SK-N-SH (cell line): ENCODE results near the gene GTF3C6. TPM values are rescaled to one million over a fixed set of nuclear protein-coding genes. Genes with fewer than 3 reads are reported as not detected.

ENCODE experiments used
- CTCF ChIA-PET: fragments of 300-600, 350-600 bp; formaldehyde crosslinking; extraction: SDS; loops from one replicate; lab custom pipeline; 2021; lab: Yijun Ruan, JAX
- POLR2A ChIA-PET: fragments of 350-600 bp; sonication (Branson Sonifier 250); formaldehyde crosslinking; extraction: SDS; loops from one replicate; lab custom pipeline; 2020; ENCODE audit warnings: antibody characterized with exemption, inconsistent platforms; lab: Yijun Ruan, JAX
- DNase-seq: peaks from one replicate; pipeline ENCODE4 v3.0.0; 2012
- H2AFZ ChIP-seq: fragments of 200-600 bp; sonication (generic); 2 replicates; pipeline ENCODE4 v1.8.1; 2016; ENCODE audit warnings: antibody characterized with exemption, mild to moderate bottlenecking, low read depth
- H3F3A ChIP-seq: fragments of 200-600 bp; sonication (generic); replicated peaks from 2 replicates; pipeline ENCODE3; 2016; ENCODE audit warnings: antibody characterized with exemption, mild to moderate bottlenecking; ENCODE audit not compliant: insufficient read depth
- H3K27ac ChIP-seq, 2 experiments: fragments of 200-500 bp in 1 of 2; fragments of 200-600 bp in 1 of 2; sonication (Bioruptor generic) in 1 of 2; sonication (generic), shearing (Covaris generic) in 1 of 2; 2 replicates each; pipeline versions ENCODE4 v1.5.1 to v1.6.1; 2014 to 2016; ENCODE audit warnings: low read depth in 2 of 2, inconsistent platforms in 1 of 2, low read length in 1 of 2, mild to moderate bottlenecking in 1 of 2, mixed read lengths in 1 of 2
- H3K27me3 ChIP-seq: fragments of 200-600 bp; sonication (generic), shearing (Covaris generic); 2 replicates; pipeline ENCODE4 v1.6.1; 2016; ENCODE audit warnings: mixed run types; ENCODE audit not compliant: insufficient read depth
- H3K36me3 ChIP-seq, 2 experiments: fragments of 200-500 bp in 1 of 2; fragments of 200-600 bp in 1 of 2; sonication (Bioruptor generic) in 1 of 2; sonication (generic) in 1 of 2; replicated peaks in 1 of 2; 2 replicates each; pipeline versions ENCODE3 to v1.5.1; 2014 to 2016; ENCODE audit warnings: low read length in 1 of 2, mild to moderate bottlenecking in 1 of 2; ENCODE audit not compliant: insufficient read depth in 2 of 2, control insufficient read depth in 1 of 2
- H3K4me1 ChIP-seq, 2 experiments: fragments of 200-500 bp in 1 of 2; fragments of 200-600 bp in 1 of 2; sonication (Bioruptor generic) in 1 of 2; sonication (generic), shearing (Covaris generic) in 1 of 2; 2 replicates each; pipeline versions ENCODE4 v1.5.1 to v1.6.1; 2014 to 2016; ENCODE audit warnings: low read depth in 1 of 2, low read length in 1 of 2, mixed run types in 1 of 2; ENCODE audit not compliant: insufficient read depth in 2 of 2, control insufficient read depth in 1 of 2
- H3K4me2 ChIP-seq: fragments of 200-600 bp; sonication (generic), shearing (Covaris generic); 2 replicates; pipeline ENCODE4 v1.6.1; 2017; ENCODE audit warnings: mixed run types
- H3K4me3 ChIP-seq, 2 experiments: fragments of 200-500 bp in 1 of 2; fragments of 200-600 bp in 1 of 2; sonication (Bioruptor generic) in 1 of 2; sonication (generic), shearing (Covaris generic) in 1 of 2; 2 replicates each; pipeline versions ENCODE4 v1.5.1 to v1.8.1; 2014 to 2016; ENCODE audit warnings: low read depth in 2 of 2, inconsistent platforms in 1 of 2, low read length in 1 of 2, mild to moderate bottlenecking in 1 of 2, mixed read lengths in 1 of 2, moderate library complexity in 1 of 2
- H3K79me2 ChIP-seq: fragments of 200-600 bp; sonication (generic); 2 replicates; pipeline ENCODE4 v1.8.1; 2017; ENCODE audit warnings: mild to moderate bottlenecking; ENCODE audit not compliant: insufficient read depth
- H3K9ac ChIP-seq: fragments of 200-600 bp; sonication (generic); 2 replicates; pipeline ENCODE4 v1.6.1; 2017; ENCODE audit warnings: mixed run types
- H3K9me2 ChIP-seq: fragments of 200-600 bp; sonication (generic); 2 replicates; pipeline ENCODE4 v1.6.1; 2017; ENCODE audit warnings: mixed run types
- H3K9me3 ChIP-seq: fragments of 200-600 bp; sonication (generic); 2 replicates; pipeline ENCODE4 v1.6.1; 2017; ENCODE audit warnings: mixed run types, mild to moderate bottlenecking, moderate library complexity
- H4K20me1 ChIP-seq: fragments of 200-600 bp; sonication (generic); 2 replicates; pipeline ENCODE4 v1.6.1; 2017; ENCODE audit warnings: mild to moderate bottlenecking, mixed run types; ENCODE audit not compliant: insufficient read depth
- CHD2 ChIP-seq: fragments of 150-350 bp; IDR thresholded peaks from 2 replicates; pipeline ENCODE4 v1.6.1; 2018; ENCODE audit warnings: low read length; ENCODE audit not compliant: partially characterized antibody
- EZH2phosphoT487 ChIP-seq: fragments of 200-600 bp; sonication (generic); IDR thresholded peaks from 2 replicates; pipeline ENCODE4 v1.6.1; 2017; ENCODE audit warnings: low read depth, mixed run types, mild to moderate bottlenecking, antibody characterized with exemption, moderate library complexity, borderline replicate concordance
- FOXJ3 ChIP-seq: sonication (generic); formaldehyde crosslinking; IDR thresholded peaks from 2 replicates; pipeline ENCODE4 v1.5.1; 2020; ENCODE audit warnings: mild to moderate bottlenecking, missing genetic modification reagents
- FOXM1 ChIP-seq: IDR thresholded peaks from 2 replicates; pipeline ENCODE4 v1.4.0; 2012; ENCODE audit warnings: low read depth, mild to moderate bottlenecking
- GABPA ChIP-seq: IDR thresholded peaks from 2 replicates; pipeline ENCODE4 v1.4.0; 2012; ENCODE audit warnings: low read depth, mild to moderate bottlenecking
- NFIC ChIP-seq: IDR thresholded peaks from 2 replicates; pipeline ENCODE4 v1.4.0; 2012; ENCODE audit warnings: borderline replicate concordance
- RXRA ChIP-seq: IDR thresholded peaks from 2 replicates; pipeline ENCODE4 v1.4.0; 2012; ENCODE audit warnings: low read depth, mild to moderate bottlenecking, borderline replicate concordance
- TEAD4 ChIP-seq: IDR thresholded peaks from 2 replicates; pipeline ENCODE4 v1.4.0; 2012; ENCODE audit warnings: mild to moderate bottlenecking, borderline replicate concordance; ENCODE audit not compliant: insufficient read depth
- YY1 ChIP-seq: IDR thresholded peaks from 2 replicates; pipeline ENCODE4 v1.4.0; 2012; ENCODE audit warnings: low read depth, mild to moderate bottlenecking
- WGBS: methylation state at CpG from one replicate; pipeline ENCODE4 v1.1.6; 2017; ENCODE audit warnings: low lambda C conversion rate; 5-methylcytosine and 5-hydroxymethylcytosine counted together
- polyA plus RNA-seq, 3 experiments: library from polyadenylated mRNA; depleted of rRNA; stranded (reverse); fragments of >200 nt; gene quantifications; 2 replicates each; pipeline ENCODE4 v1.2.3, GENCODE V29; 2012
- TF ChIP-seq, protein P1 (sequence below): IDR thresholded peaks from 2 replicates; pipeline ENCODE4 v1.4.0; 2012; ENCODE audit warnings: low read depth, borderline replicate concordance
- TF ChIP-seq, protein P2 (sequence below): fragments of 200-600 bp; sonication (generic); IDR thresholded peaks from 2 replicates; pipeline ENCODE4 v1.6.1; 2017; ENCODE audit warnings: antibody characterized with exemption, mild to moderate bottlenecking, moderate library complexity
- TF ChIP-seq, protein P3 (sequence below): IDR thresholded peaks from 2 replicates; pipeline ENCODE4 v1.4.0; 2012; ENCODE audit warnings: low read depth
- TF ChIP-seq, protein P4 (sequence below): fragments of 150-350 bp; IDR thresholded peaks from 2 replicates; pipeline ENCODE4 v1.6.1; 2017; ENCODE audit warnings: antibody characterized with exemption, low read length, low read depth, borderline replicate concordance

Gene GTF3C6
- polyA plus RNA-seq, 1 of the 3 experiments (the other 2 are of a cell fraction), result 38.5 TPM

DNA sequence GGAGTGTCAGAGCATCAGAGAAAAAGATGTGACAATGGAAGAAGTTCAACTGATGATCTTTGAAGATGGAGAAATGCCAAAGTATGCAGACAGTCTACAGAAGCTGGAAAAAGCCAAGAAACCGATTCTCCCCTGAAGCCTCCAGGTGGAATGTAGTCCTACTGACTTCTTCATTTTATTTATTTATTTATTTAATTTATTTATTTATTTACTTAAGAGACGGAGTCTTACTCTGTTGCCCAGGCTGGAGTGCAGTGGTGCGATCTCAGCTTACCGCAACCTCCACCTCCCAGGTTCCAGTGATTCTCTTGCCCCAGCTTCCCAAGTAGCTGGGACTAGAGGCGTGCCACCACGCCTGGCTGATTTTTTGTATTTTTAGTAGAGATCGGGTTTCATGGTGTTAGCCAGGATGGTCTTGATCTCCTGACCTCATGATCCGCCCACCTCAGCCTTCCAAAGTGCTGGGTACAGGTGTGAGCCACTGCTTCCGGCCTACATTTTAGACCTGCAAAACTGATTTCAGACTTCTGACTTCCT lies 21.1 kb downstream of the GTF3C6 start:
- Histone ChIP-seq H3K36me3 (peaks cover 0 to 8% of the 10 kb centered on the region in 2 experiments), H4K20me1 (no peaks in the 10 kb centered on the region), H2AFZ (no peak overlapping the region), H3K9me2 (no peaks in the 10 kb centered on the region), H3K4me1 (peaks cover 0 to 4% of the 10 kb centered on the region in 2 experiments; a peak in 1 of 4 replicates), H3K9ac (no peak overlapping the region), H3K4me2 (no peak overlapping the region), H3K79me2 (peaks cover 43% of the 10 kb centered on the region), H3K27me3 (no peaks in the 10 kb centered on the region), H3K9me3 (no peaks in the 10 kb centered on the region), H3F3A (no peaks in the 10 kb centered on the region), H3K4me3 (no peak overlapping the region), H3K27ac (no peak overlapping the region)
- CTCF ChIA-PET, result interaction anchor here (0.9 to 1.3 kb wide), 2 partner anchors 9 to 32 kb away, joined by 3 read pairs; no protein-coding TSS in a partner anchor
- TF ChIP-seq, protein P1, sequence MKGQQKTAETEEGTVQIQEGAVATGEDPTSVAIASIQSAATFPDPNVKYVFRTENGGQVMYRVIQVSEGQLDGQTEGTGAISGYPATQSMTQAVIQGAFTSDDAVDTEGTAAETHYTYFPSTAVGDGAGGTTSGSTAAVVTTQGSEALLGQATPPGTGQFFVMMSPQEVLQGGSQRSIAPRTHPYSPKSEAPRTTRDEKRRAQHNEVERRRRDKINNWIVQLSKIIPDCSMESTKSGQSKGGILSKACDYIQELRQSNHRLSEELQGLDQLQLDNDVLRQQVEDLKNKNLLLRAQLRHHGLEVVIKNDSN, result no peak
- no peak for TF ChIP-seq CHD2
- no peak for TF ChIP-seq RXRA
- no peak for TF ChIP-seq GABPA
- no peak for TF ChIP-seq FOXJ3 (CRISPR knock-in tag)
- no peak for TF ChIP-seq EZH2phosphoT487
- TF ChIP-seq, protein P2, sequence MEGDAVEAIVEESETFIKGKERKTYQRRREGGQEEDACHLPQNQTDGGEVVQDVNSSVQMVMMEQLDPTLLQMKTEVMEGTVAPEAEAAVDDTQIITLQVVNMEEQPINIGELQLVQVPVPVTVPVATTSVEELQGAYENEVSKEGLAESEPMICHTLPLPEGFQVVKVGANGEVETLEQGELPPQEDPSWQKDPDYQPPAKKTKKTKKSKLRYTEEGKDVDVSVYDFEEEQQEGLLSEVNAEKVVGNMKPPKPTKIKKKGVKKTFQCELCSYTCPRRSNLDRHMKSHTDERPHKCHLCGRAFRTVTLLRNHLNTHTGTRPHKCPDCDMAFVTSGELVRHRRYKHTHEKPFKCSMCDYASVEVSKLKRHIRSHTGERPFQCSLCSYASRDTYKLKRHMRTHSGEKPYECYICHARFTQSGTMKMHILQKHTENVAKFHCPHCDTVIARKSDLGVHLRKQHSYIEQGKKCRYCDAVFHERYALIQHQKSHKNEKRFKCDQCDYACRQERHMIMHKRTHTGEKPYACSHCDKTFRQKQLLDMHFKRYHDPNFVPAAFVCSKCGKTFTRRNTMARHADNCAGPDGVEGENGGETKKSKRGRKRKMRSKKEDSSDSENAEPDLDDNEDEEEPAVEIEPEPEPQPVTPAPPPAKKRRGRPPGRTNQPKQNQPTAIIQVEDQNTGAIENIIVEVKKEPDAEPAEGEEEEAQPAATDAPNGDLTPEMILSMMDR, result no peak
- 95% methylated on average over 9 of the region's 9 CpGs for WGBS
- no peak for DNase-seq
- POLR2A ChIA-PET, result no interaction called here

DNA sequence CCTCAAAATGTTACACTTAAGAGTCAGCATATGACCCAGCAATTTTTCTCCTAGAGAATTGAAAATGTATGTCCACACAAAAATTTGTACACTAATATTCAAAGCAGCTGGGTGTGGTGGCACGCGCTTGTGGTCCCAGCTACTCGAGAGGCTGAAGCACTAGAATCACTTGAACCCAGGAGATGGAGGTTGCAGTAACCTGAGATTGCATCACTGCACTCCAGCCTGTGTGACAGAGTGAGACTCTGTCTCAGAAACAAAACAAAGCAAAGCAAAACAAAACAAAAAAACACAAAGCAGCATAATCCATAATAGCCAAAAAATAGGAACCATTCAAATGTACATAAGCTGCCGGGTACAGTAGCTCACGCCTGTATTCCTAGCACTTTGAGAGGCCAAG lies 21.7 kb downstream of the GTF3C6 start:
- no peak overlapping the region for H3K4me2 ChIP-seq
- no peaks in the 10 kb centered on the region for H4K20me1 ChIP-seq
- H3K79me2 ChIP-seq, result peaks cover 48% of the 10 kb centered on the region
- no peak overlapping the region for H3K4me3 ChIP-seq
- POLR2A ChIA-PET, result interaction anchor here (0.6 kb wide), 1 partner anchor 22 kb away, joined by 4 read pairs; the partner anchor contains the start of gene GTF3C6
- no peaks in the 10 kb centered on the region for H3K9me2 ChIP-seq
- CTCF ChIA-PET, result interaction anchor here (0.9 to 1.3 kb wide), 2 partner anchors 10 to 31 kb away, joined by 3 read pairs; no protein-coding TSS in a partner anchor
- TF ChIP-seq RXRA (no peak), NFIC (no peak), CHD2 (no peak), YY1 (no peak), FOXM1 (no peak), TEAD4 (no peak)
- TF ChIP-seq, protein P3, sequence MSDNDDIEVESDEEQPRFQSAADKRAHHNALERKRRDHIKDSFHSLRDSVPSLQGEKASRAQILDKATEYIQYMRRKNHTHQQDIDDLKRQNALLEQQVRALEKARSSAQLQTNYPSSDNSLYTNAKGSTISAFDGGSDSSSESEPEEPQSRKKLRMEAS, result no peak
- TF ChIP-seq, protein P4, sequence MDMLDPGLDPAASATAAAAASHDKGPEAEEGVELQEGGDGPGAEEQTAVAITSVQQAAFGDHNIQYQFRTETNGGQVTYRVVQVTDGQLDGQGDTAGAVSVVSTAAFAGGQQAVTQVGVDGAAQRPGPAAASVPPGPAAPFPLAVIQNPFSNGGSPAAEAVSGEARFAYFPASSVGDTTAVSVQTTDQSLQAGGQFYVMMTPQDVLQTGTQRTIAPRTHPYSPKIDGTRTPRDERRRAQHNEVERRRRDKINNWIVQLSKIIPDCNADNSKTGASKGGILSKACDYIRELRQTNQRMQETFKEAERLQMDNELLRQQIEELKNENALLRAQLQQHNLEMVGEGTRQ, result no peak
- H3F3A ChIP-seq, result no peaks in the 10 kb centered on the region
- H3K4me1 ChIP-seq, result peaks cover 0 to 4% of the 10 kb centered on the region in 2 experiments; a peak in 1 of 4 replicates
- 99% methylated on average over 5 of the region's 5 CpGs for WGBS
- H3K27ac ChIP-seq, result no peak overlapping the region
- no peaks in the 10 kb centered on the region for H3K9me3 ChIP-seq
- H3K36me3 ChIP-seq, result peaks cover 5 to 12% of the 10 kb centered on the region in 2 experiments
- no peak for DNase-seq
- no peaks in the 10 kb centered on the region for H3K27me3 ChIP-seq
- H3K9ac ChIP-seq, result no peak overlapping the region
- H2AFZ ChIP-seq, result no peak overlapping the region
